ENCODE results near the gene HEXB. TPM values are rescaled to one million over a fixed set of nuclear protein-coding genes. Genes with fewer than 3 reads are reported as not detected.

The HEXB gene
- total and polyA plus RNA-seq, 5 donors, result 63.0 to 84.3 (median 80.6) TPM

DNA sequence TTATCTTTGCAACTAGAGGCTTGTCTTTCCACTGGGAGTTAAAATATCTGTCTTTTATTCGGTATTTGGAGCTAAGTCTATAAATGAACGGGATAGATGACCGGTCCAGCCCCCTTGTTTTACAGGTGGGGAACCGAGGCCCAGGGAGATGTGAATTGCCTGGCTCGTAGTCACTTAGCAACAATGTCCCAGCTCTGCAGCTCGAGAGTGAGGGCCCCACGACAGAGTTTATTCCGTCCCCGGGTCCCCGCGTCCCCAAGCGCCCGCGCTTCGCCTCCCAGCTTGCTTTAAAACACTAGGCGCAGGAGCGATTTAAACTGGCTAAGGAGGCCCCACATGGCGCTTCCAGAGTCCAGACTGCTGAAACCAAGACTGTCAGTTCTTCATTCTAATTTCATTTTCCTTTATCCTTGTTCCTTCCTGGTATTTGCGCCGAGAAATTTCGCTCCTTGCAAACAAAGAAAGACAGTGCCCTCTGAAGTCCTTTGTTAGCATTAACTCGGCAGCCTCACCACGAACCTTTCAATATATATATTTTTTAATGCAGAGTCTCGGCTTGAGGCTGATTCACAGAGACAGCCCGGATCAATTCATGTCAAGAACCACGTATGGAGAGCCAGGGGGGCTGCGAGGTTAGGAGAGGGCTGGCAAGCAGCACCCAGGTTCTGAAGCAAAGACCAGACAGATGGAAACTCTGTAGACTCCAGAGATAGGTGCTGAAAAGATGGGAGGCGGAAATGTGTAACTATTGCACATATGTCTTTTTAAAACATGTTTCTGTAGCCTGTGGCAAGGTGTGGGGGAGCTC lies 43.1 kb upstream of the HEXB start:
- H3K27ac ChIP-seq (ENCODE audit: low read length), result peak overlapping the region; percentile 65
- WGBS, result 5% methylated on average over 28 of the region's 28 CpGs
- peak; percentile 17 for ATAC-seq
- H3K9me3 ChIP-seq (ENCODE audit: control insufficient read depth, low read length), result no peaks in the 10 kb centered on the region
- no peaks in the 10 kb centered on the region for H3K4me1 ChIP-seq (ENCODE audit: control insufficient read depth, insufficient read depth, low read length)
- DNase-seq, result peak in 2 of 3 donors; percentile 62 to 64
- H3K4me3 ChIP-seq (ENCODE audit: low read length), result peak overlapping the region; percentile 66
- intact Hi-C loops (cut with DNase I), result loop anchor here in 2 of 4 donors (5.0 to 10.0 kb wide), 2 partner anchors 605 to 857 kb away; no protein-coding TSS in a partner anchor
- H3K27me3 ChIP-seq (ENCODE audit: control insufficient read depth, insufficient read depth), result no peaks in the 10 kb centered on the region

DNA sequence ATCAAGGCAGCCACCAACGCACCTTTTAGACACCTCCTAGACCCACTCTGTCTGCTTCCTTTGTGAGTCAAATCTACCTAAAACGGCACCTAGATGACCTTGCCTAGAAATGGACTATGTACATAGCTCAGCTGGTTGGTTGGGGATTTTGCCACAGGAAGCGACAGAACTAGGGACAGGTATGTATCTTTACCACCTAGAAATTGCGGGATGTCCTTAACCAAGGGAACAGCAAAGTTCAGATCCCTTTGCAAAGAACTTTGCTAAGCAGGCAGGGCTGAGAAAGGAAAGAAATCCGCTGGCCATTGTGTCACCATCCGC lies 42.5 kb upstream of the HEXB start:
- no peak for DNase-seq
- H3K4me1 ChIP-seq (ENCODE audit: control insufficient read depth, insufficient read depth, low read length), result no peaks in the 10 kb centered on the region
- no peak overlapping the region for H3K4me3 ChIP-seq (ENCODE audit: low read length)
- 65% methylated on average over 6 of the region's 6 CpGs for WGBS
- no peak overlapping the region for H3K27ac ChIP-seq (ENCODE audit: low read length)
- H3K9me3 ChIP-seq (ENCODE audit: control insufficient read depth, low read length), result no peaks in the 10 kb centered on the region
- H3K27me3 ChIP-seq (ENCODE audit: control insufficient read depth, insufficient read depth), result no peaks in the 10 kb centered on the region
- ATAC-seq, result no peak
- intact Hi-C loops (cut with DNase I), result loop anchor here in 2 of 4 donors (5.0 to 10.0 kb wide), 2 partner anchors 605 to 858 kb away; no protein-coding TSS in a partner anchor

GRCh38 chr5:74643111-74643562 lies 41.9 kb upstream of the HEXB start:
- Histone ChIP-seq H3K27ac (ENCODE audit: low read length) (no peak overlapping the region), H3K27me3 (ENCODE audit: control insufficient read depth, insufficient read depth) (no peaks in the 10 kb centered on the region), H3K4me3 (ENCODE audit: low read length) (no peak overlapping the region), H3K4me1 (ENCODE audit: control insufficient read depth, insufficient read depth, low read length) (no peaks in the 10 kb centered on the region), H3K9me3 (ENCODE audit: control insufficient read depth, low read length) (no peaks in the 10 kb centered on the region)
- WGBS, result 37% methylated on average over 4 of the region's 4 CpGs
- ATAC-seq (peak in 1 of 2 donors; percentile 10), DNase-seq (peak in 1 of 3 donors; percentile 33)
- intact Hi-C loops (cut with DNase I), result loop anchor here in 2 of 4 donors (5.0 to 10.0 kb wide), 2 partner anchors 606 to 858 kb away; no protein-coding TSS in a partner anchor

GRCh38 chr5:74647096-74647495 lies 37.9 kb upstream of the HEXB start:
- no peak overlapping the region for H3K27ac ChIP-seq (ENCODE audit: low read length)
- H3K27me3 ChIP-seq (ENCODE audit: control insufficient read depth, insufficient read depth), result no peaks in the 10 kb centered on the region
- no peak for ATAC-seq
- 68% methylated on average over 1 of the region's 1 CpG for WGBS
- intact Hi-C loops (cut with DNase I), result loop anchor here in 2 of 4 donors (2.0 to 10.0 kb wide), 3 partner anchors 742 to 862 kb away; no protein-coding TSS in a partner anchor
- H3K4me3 ChIP-seq (ENCODE audit: low read length), result no peak overlapping the region
- no peaks in the 10 kb centered on the region for H3K4me1 ChIP-seq (ENCODE audit: control insufficient read depth, insufficient read depth, low read length)
- no peaks in the 10 kb centered on the region for H3K9me3 ChIP-seq (ENCODE audit: control insufficient read depth, low read length)
- DNase-seq, result no peak

DNA sequence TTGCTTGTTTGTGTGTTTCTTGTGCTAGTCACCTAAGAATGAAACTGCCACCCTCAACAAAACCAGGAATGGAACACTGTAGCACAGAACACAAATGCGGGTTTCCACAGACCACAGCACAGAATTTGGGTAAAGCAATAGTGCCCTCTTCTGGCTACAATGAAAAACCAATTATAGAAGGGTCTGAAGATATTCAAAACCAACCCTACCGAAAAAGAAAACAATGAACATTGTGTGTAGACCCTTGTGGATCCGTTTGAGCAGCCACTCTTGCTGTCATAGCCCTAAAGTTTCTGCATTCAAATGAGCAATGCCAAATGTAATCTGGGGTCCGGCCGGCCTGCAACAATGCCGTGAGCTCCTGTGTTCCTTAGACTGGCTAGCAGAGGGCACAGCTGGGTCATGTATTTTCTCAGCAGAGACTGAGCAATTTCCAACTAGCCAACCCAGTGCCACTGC lies 36.2 kb upstream of the HEXB start:
- Histone ChIP-seq H3K27ac (ENCODE audit: low read length) (no peak overlapping the region), H3K9me3 (ENCODE audit: control insufficient read depth, low read length) (no peaks in the 10 kb centered on the region), H3K4me3 (ENCODE audit: low read length) (no peak overlapping the region), H3K4me1 (ENCODE audit: control insufficient read depth, insufficient read depth, low read length) (no peaks in the 10 kb centered on the region), H3K27me3 (ENCODE audit: control insufficient read depth, insufficient read depth) (no peaks in the 10 kb centered on the region)
- ATAC-seq (peak; percentile 86 to 89), DNase-seq (no peak)
- intact Hi-C loops (cut with DNase I), result loop anchor here in 3 of 4 donors (2.0 to 10.0 kb wide), 3 partner anchors 746 to 864 kb away; no protein-coding TSS in a partner anchor
- 16% methylated on average over 6 of the region's 6 CpGs for WGBS

DNA sequence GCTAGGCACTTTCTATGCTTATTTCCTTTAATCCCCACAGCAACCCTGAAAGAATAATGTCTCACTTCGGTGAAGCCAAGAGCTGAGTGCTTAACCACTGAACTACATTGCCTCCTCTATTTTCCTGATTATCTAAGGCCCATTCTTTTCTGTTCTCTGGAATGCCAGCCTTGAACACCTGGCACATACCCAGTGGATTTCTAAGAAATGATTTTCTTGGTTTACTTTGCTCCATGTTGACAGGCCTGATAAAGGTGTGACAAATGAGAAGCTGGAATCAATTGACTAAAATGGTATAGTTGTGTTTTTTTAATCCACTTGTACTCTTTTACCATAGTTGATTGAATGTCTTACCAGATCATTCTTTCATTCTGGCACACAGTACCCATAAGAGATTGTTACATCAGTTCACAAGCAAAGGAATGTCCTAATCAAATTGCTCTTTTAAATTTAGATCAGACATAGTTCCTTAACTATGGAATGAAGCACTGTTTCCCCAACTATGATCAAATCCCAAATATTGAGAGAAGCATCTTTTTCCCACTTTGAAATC lies 35.5 kb upstream of the HEXB start:
- no peaks in the 10 kb centered on the region for H3K27me3 ChIP-seq (ENCODE audit: control insufficient read depth, insufficient read depth)
- 31% methylated on average over 1 of the region's 1 CpG for WGBS
- ATAC-seq (no peak), DNase-seq (no peak)
- no peak overlapping the region for H3K4me3 ChIP-seq (ENCODE audit: low read length)
- no peak overlapping the region for H3K27ac ChIP-seq (ENCODE audit: low read length)
- intact Hi-C loops (cut with DNase I), result loop anchor here in 3 of 4 donors (2.0 to 10.0 kb wide), 3 partner anchors 747 to 865 kb away; no protein-coding TSS in a partner anchor
- H3K9me3 ChIP-seq (ENCODE audit: control insufficient read depth, low read length), result no peaks in the 10 kb centered on the region
- no peaks in the 10 kb centered on the region for H3K4me1 ChIP-seq (ENCODE audit: control insufficient read depth, insufficient read depth, low read length)

DNA sequence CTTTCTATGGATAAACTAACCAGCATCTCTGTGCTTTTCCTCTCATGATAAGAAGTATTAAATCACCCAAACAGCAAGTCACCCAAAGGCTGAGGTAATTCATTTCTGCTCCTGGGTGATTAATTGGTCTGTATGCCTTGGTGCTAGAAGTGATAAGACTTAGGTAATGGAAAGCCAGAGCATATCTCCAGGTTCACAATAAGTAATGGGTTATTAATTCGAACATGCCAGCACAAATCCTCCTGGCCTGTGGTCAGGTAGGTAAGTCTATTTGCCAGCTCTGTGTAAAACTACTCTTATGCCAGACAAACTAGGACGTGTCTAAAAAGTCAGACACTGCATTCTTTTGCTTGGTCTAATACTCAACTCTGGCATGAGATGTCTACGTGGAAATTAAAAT lies 33.3 kb upstream of the HEXB start:
- WGBS, result 91% methylated on average over 3 of the region's 3 CpGs
- Histone ChIP-seq H3K27me3 (ENCODE audit: control insufficient read depth, insufficient read depth) (no peaks in the 10 kb centered on the region), H3K27ac (ENCODE audit: low read length) (no peak overlapping the region), H3K9me3 (ENCODE audit: control insufficient read depth, low read length) (no peaks in the 10 kb centered on the region), H3K4me1 (ENCODE audit: control insufficient read depth, insufficient read depth, low read length) (no peaks in the 10 kb centered on the region), H3K4me3 (ENCODE audit: low read length) (no peak overlapping the region)
- ATAC-seq (no peak), DNase-seq (no peak)
- intact Hi-C loops (cut with DNase I), result no loop called here

DNA sequence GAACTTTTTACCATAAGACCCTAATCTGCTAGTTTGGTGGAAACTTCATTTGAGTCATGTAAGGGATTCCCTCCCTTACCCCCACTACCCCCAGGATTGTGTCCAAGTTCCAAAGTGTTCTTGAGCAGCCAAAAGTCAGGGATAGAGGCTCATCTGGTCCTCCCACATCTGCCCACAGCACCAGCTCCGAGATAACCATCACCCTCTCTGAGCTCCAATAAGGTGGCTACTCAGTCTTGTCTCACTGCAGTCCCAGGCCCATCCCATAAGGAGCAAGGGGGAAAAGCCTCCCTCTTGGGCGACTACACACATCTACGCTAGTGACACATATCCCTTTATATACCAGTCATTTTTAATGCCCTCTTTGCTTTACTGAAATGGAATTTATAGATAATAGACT lies 32.5 kb upstream of the HEXB start:
- Histone ChIP-seq H3K27me3 (ENCODE audit: control insufficient read depth, insufficient read depth) (no peaks in the 10 kb centered on the region), H3K4me3 (ENCODE audit: low read length) (no peak overlapping the region), H3K27ac (ENCODE audit: low read length) (no peak overlapping the region), H3K4me1 (ENCODE audit: control insufficient read depth, insufficient read depth, low read length) (no peaks in the 10 kb centered on the region), H3K9me3 (ENCODE audit: control insufficient read depth, low read length) (no peaks in the 10 kb centered on the region)
- no peak for ATAC-seq
- 94% methylated on average over 3 of the region's 3 CpGs for WGBS
- DNase-seq, result no peak
- intact Hi-C loops (cut with DNase I), result no loop called here

DNA sequence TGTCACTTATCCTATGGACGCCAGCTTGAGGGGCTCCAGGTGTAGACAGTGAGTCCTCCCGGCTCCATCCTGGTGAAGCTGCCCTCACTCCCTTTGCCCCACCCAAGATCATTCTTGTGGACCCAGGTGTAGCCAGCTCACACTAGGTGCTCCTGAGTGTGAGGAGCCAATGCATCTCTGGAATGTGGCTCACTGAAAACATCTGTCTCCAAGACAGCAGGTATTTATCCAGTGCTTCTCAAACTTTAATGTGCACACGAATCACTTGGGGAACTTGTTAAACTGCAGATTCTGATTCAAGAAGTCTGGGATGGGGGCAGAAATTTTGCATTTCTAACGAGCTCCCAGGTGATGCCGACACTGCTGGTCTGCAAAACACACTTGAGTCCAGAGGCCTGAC lies 31.0 kb upstream of the HEXB start:
- no peaks in the 10 kb centered on the region for H3K9me3 ChIP-seq (ENCODE audit: control insufficient read depth, low read length)
- intact Hi-C loops (cut with DNase I), result no loop called here
- ATAC-seq, result no peak
- DNase-seq, result no peak
- no peak overlapping the region for H3K27ac ChIP-seq (ENCODE audit: low read length)
- H3K4me1 ChIP-seq (ENCODE audit: control insufficient read depth, insufficient read depth, low read length), result no peaks in the 10 kb centered on the region
- H3K4me3 ChIP-seq (ENCODE audit: low read length), result no peak overlapping the region
- 89% methylated on average over 5 of the region's 5 CpGs for WGBS
- no peaks in the 10 kb centered on the region for H3K27me3 ChIP-seq (ENCODE audit: control insufficient read depth, insufficient read depth)

GRCh38 chr5:74655206-74655605 lies 29.8 kb upstream of the HEXB start:
- Histone ChIP-seq H3K27ac (ENCODE audit: low read length) (no peak overlapping the region), H3K9me3 (ENCODE audit: control insufficient read depth, low read length) (no peaks in the 10 kb centered on the region), H3K4me1 (ENCODE audit: control insufficient read depth, insufficient read depth, low read length) (no peaks in the 10 kb centered on the region), H3K27me3 (ENCODE audit: control insufficient read depth, insufficient read depth) (no peaks in the 10 kb centered on the region), H3K4me3 (ENCODE audit: low read length) (no peak overlapping the region)
- ATAC-seq, result no peak
- 82% methylated on average over 6 of the region's 6 CpGs for WGBS
- intact Hi-C loops (cut with DNase I), result no loop called here
- no peak for DNase-seq

- intact Hi-C loops (cut with DNase I), result no loop called here
- Histone ChIP-seq H3K9me3 (ENCODE audit: control insufficient read depth, low read length) (no peaks in the 10 kb centered on the region), H3K27ac (ENCODE audit: low read length) (no peak overlapping the region), H3K4me1 (ENCODE audit: control insufficient read depth, insufficient read depth, low read length) (no peaks in the 10 kb centered on the region), H3K4me3 (ENCODE audit: low read length) (no peak overlapping the region), H3K27me3 (ENCODE audit: control insufficient read depth, insufficient read depth) (no peaks in the 10 kb centered on the region)
- no peak for DNase-seq
- ATAC-seq, result no peak
Measured at GRCh38 chr5:74655716-74656115, 29.3 kb upstream of the HEXB start.
